GM21526 (cell line): ENCODE results near the gene RHOF.
"Not testable (repeated sequence)": the region's sequence is repeated elsewhere in the genome, so short reads cannot be mapped to it uniquely, and the experiment has no call there.

ENCODE experiments used
- ATAC-seq: cut with Tn5 transposase; IDR thresholded peaks from one replicate; pipeline ENCODE4 v1.9.1; 2021; ENCODE audit warnings: moderate library complexity; ENCODE audit not compliant: unreplicated experiment, low FRiP score

RHOF gene

GRCh38 chr12:121776190-121777098 is 17.0 kb downstream of the RHOF start:
- no peak for ATAC-seq

- ATAC-seq, result no peak
Observed at GRCh38 chr12:121775501-121775900, 18.0 kb downstream of the RHOF start.

GRCh38 chr12:121774968-121775474 is 18.5 kb downstream of the RHOF start:
- no peak for ATAC-seq

GRCh38 chr12:121773011-121773777 is 20.3 kb downstream of the RHOF start:
- ATAC-seq, result peak; percentile 62

- no peak for ATAC-seq
Observed at GRCh38 chr12:121770813-121771625, 22.5 kb downstream of the RHOF start.

- ATAC-seq, result no peak
Observed at GRCh38 chr12:121770388-121770787, 23.1 kb downstream of the RHOF start.

- ATAC-seq, result no peak
Observed at GRCh38 chr12:121769831-121770301, 23.6 kb downstream of the RHOF start.

- ATAC-seq, result no peak
Observed at GRCh38 chr12:121769297-121769830, 24.1 kb downstream of the RHOF start.

- no peak for ATAC-seq
Observed at GRCh38 chr12:121767525-121768016, 25.9 kb downstream of the RHOF start.

- ATAC-seq, result no peak
Observed at GRCh38 chr12:121766290-121767039, 27.0 kb downstream of the RHOF start.

- ATAC-seq, result no peak
Observed at GRCh38 chr12:121765573-121765972, 27.9 kb downstream of the RHOF start.

- no peak for ATAC-seq
Observed at GRCh38 chr12:121764808-121765207, 28.7 kb downstream of the RHOF start.

GRCh38 chr12:121762269-121762668 is 31.2 kb downstream of the RHOF start:
- no peak for ATAC-seq

- not testable (repeated sequence) for ATAC-seq
Observed at GRCh38 chr12:121758536-121758935, 35.0 kb downstream of the RHOF start.

- no peak for ATAC-seq
Observed at GRCh38 chr12:121755591-121755990, 37.9 kb downstream of the RHOF start.

GRCh38 chr12:121754836-121755235 is 38.7 kb downstream of the RHOF start:
- ATAC-seq, result no peak

- no peak for ATAC-seq
Observed at GRCh38 chr12:121753844-121754264, 39.6 kb downstream of the RHOF start.

GRCh38 chr12:121751749-121752351 is 41.6 kb downstream of the RHOF start:
- no peak for ATAC-seq

GRCh38 chr12:121751034-121751433 is 42.5 kb downstream of the RHOF start:
- no peak for ATAC-seq
